ENCODE measurements around the gene KLHL1. TPM values are rescaled to one million over a fixed set of nuclear protein-coding genes. Genes with fewer than 3 reads are reported as not detected.

KLHL1 gene
- total RNA-seq, 1 donor from 2014 or later: not detected

DNA sequence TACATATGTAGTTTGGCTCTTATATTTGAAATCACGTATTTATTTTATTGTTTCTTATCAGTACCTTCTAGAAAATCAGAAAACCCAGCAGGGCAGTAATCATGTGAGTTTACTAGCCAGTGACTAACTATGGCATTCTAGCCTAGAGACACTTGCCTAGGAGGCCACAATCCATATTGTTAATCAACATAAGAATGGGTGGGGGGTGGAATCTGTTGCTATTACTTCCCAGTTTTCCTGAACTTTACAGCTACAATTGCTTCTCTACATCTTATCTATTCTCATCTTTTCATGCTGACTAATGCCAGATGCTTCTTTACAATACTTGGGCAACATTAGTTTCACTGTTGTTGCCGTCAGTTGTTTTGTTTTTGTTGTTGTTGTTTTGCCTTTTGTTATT is 19.3 kb downstream of the KLHL1 start:
- Mint-ChIP-seq H3K4me1 (ENCODE audit: low read depth) (peaks cover 4% of the 10 kb centered on the region), H3K27ac (ENCODE audit: unreplicated experiment) (no peak overlapping the region)

DNA sequence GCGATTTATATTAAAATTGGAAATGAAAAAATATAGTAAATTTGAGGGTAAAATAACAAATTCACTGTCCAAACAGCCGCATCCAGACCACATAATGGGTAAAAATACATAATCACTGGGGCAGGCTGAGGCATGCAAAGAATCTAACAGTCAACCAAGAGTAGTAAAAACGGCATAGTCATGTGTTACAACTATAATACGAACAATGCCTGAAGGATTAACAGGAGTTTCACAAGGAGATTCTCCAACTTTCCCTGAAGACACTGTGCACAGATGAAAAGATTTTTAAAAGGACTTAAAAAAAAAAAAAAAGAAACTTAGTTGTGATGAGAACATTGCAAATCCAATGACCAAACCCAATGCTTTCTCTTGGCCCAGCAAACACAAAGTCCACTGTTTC is 21.0 kb downstream of the KLHL1 start:
- Mint-ChIP-seq H3K9me3 (ENCODE audit: low read depth) (no peaks in the 10 kb centered on the region), H3K27me3 (ENCODE audit: low read depth) (no peaks in the 10 kb centered on the region), H3K4me3 (ENCODE audit: unreplicated experiment) (no peak overlapping the region), H3K4me1 (ENCODE audit: low read depth) (peaks cover 4% of the 10 kb centered on the region), H3K36me3 (ENCODE audit: low read depth) (no peaks in the 10 kb centered on the region), H3K27ac (ENCODE audit: unreplicated experiment) (no peak overlapping the region)
- no peak for DNase-seq (ENCODE audit: low spot score)
- TF ChIP-seq, protein P1, sequence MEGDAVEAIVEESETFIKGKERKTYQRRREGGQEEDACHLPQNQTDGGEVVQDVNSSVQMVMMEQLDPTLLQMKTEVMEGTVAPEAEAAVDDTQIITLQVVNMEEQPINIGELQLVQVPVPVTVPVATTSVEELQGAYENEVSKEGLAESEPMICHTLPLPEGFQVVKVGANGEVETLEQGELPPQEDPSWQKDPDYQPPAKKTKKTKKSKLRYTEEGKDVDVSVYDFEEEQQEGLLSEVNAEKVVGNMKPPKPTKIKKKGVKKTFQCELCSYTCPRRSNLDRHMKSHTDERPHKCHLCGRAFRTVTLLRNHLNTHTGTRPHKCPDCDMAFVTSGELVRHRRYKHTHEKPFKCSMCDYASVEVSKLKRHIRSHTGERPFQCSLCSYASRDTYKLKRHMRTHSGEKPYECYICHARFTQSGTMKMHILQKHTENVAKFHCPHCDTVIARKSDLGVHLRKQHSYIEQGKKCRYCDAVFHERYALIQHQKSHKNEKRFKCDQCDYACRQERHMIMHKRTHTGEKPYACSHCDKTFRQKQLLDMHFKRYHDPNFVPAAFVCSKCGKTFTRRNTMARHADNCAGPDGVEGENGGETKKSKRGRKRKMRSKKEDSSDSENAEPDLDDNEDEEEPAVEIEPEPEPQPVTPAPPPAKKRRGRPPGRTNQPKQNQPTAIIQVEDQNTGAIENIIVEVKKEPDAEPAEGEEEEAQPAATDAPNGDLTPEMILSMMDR (IDR thresholded peaks at IDR 0.05): no peak

More for the DNA sequence above, 19.3 kb downstream of the KLHL1 start:
- Mint-ChIP-seq H3K4me3 (ENCODE audit: unreplicated experiment) (no peak overlapping the region), H3K36me3 (ENCODE audit: low read depth) (no peaks in the 10 kb centered on the region), H3K27me3 (ENCODE audit: low read depth) (no peaks in the 10 kb centered on the region), H3K9me3 (ENCODE audit: low read depth) (no peaks in the 10 kb centered on the region)
- TF ChIP-seq, protein P1 (IDR thresholded peaks at IDR 0.05): no peak
- DNase-seq (ENCODE audit: low spot score): no peak

DNA sequence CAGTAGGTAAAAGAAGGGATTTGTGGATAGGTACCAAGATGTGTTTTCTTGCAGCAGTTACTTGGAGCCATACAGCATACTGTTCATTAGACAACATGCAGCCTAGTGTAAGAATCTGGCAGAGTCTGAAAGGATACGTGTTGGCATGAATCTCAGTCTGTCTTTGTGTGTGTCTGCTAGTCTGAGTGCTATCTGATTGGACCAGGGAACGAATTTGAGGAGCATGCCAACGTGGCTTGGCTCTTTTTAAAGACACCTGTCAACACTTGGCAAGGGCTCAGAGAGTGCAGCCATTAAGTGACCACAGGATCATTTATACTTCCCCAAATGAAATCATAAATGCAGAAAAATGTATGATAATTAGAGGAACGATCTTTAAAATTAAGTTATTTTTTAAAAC is 28.2 kb downstream of the KLHL1 start:
- Mint-ChIP-seq H3K27me3 (ENCODE audit: low read depth) (no peaks in the 10 kb centered on the region), H3K36me3 (ENCODE audit: low read depth) (no peaks in the 10 kb centered on the region), H3K4me1 (ENCODE audit: low read depth) (no peaks in the 10 kb centered on the region), H3K9me3 (ENCODE audit: low read depth) (no peaks in the 10 kb centered on the region), H3K4me3 (ENCODE audit: unreplicated experiment) (no peak overlapping the region), H3K27ac (ENCODE audit: unreplicated experiment) (no peak overlapping the region)
- no peak for DNase-seq (ENCODE audit: low spot score)
- TF ChIP-seq, protein P1 (IDR thresholded peaks at IDR 0.05): no peak

DNA sequence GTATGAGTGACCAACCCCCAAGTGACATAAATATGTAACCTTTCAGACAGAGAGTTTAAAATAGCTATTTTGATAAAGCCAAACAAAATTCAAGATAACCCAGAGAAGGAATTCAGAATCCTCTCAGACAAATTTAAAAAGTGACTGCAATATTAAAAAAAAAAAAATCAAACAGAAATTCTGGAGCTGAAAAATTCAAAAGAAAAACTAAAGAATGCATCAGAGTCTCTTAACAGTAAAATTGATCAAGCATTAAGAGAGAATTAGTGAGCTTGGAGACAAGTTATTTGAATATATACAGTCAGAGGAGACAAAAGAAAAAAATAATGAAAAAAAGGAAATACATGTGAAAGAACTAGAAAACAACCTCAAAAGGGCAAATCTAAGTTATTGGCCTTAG is 53.7 kb downstream of the KLHL1 start:
- no peak overlapping the region for H3K27ac Mint-ChIP-seq (ENCODE audit: unreplicated experiment)
- no peaks in the 10 kb centered on the region for H3K27me3 Mint-ChIP-seq (ENCODE audit: low read depth)
- H3K36me3 Mint-ChIP-seq (ENCODE audit: low read depth): peaks cover 4% of the 10 kb centered on the region
- H3K9me3 Mint-ChIP-seq (ENCODE audit: low read depth): peaks cover 17% of the 10 kb centered on the region
- H3K4me3 Mint-ChIP-seq (ENCODE audit: unreplicated experiment): no peak overlapping the region
- TF ChIP-seq, protein P1 (IDR thresholded peaks at IDR 0.05): no peak
- DNase-seq (ENCODE audit: low spot score): no peak
- no peaks in the 10 kb centered on the region for H3K4me1 Mint-ChIP-seq (ENCODE audit: low read depth)

DNA sequence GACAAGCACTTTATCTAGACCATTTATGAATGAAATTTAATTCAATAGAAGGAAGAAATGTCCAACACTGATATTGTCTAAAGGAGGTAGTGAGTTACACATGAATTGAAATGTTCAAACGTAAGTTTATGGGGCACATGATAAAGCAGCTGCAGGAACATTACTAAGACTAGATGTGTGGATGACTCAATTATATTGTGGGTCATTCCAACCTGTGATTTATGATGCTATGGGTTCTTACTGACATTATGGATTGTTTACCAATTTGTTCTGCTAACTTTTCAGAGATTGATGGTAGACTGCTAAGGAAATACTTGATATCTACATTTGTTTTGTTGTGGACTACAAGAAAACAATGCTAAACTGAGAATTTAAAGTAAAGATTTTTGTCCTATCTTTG is 56.7 kb downstream of the KLHL1 start:
- Mint-ChIP-seq H3K27me3 (ENCODE audit: low read depth) (no peaks in the 10 kb centered on the region), H3K36me3 (ENCODE audit: low read depth) (peaks cover 4% of the 10 kb centered on the region), H3K4me1 (ENCODE audit: low read depth) (no peaks in the 10 kb centered on the region), H3K4me3 (ENCODE audit: unreplicated experiment) (no peak overlapping the region), H3K27ac (ENCODE audit: unreplicated experiment) (no peak overlapping the region), H3K9me3 (ENCODE audit: low read depth) (peaks cover 17% of the 10 kb centered on the region)
- TF ChIP-seq, protein P1 (IDR thresholded peaks at IDR 0.05): no peak
- DNase-seq (ENCODE audit: low spot score): no peak

All from chondrocyte (in vitro differentiated cells).